IPS-18c (cell line): ENCODE measurements around the gene MOG.
"Not testable (repeated sequence)": the region's sequence is repeated elsewhere in the genome, so short reads cannot be mapped to it uniquely, and the experiment has no call there.

ENCODE experiments used
- H3K4me3 ChIP-seq: 2 replicates; pipeline ENCODE4 v1.7.0; 2013; ENCODE audit warnings: low read depth, mild to moderate bottlenecking, low read length, moderate library complexity; ENCODE audit not compliant: insufficient read depth
- H3K9me3 ChIP-seq: one replicate; pipeline ENCODE4 v1.6.1; 2013; ENCODE audit warnings: mild to moderate bottlenecking, low read length, moderate library complexity; ENCODE audit not compliant: control insufficient read depth, insufficient read depth

The MOG gene

GRCh38 chr6:29663300-29664042, 6.6 kb downstream of the MOG start:
- H3K9me3 ChIP-seq: no peaks in the 10 kb centered on the region
- H3K4me3 ChIP-seq: no peak overlapping the region

DNA sequence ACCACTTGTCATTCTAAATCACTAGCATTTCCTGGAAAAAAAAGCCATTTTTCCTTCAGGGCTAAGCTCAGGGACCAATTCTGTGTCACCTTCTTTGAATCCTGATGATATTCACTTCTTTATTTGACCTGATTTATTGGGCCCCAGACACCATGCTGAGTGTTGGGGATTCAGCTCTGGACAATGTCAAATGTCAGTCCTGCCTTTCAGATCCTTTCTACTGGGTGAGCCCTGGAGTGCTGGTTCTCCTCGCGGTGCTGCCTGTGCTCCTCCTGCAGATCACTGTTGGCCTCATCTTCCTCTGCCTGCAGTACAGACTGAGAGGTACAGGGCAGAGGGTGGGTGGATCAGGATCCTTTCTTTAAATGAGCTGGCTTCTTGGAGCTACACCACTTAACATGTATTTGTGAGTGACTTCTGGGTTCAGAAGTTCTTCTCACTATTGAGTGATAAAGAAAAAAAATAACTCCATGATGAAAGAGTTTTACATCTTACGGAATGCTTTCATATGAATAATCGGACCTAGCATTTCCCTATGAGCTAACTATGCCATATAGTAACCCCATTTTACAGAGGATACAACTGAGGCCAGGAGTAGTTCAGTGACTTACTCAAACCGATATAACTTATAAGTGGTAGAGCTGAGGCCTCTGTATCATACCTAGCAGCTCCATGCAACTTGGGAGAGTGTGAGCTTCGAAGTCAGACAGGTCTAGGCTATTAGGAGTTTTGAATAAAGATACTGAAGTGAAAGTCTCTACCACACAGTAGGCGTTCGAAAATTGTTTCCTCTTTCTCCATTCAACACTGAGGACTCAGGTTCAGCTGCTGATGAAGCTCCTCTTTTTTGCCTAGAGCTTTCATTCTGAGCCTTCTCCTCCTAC, 9.3 kb downstream of the MOG start:
- Histone ChIP-seq H3K4me3 (no peak overlapping the region; the same call in 1 of the 2 replicates), H3K9me3 (no peaks in the 10 kb centered on the region)

DNA sequence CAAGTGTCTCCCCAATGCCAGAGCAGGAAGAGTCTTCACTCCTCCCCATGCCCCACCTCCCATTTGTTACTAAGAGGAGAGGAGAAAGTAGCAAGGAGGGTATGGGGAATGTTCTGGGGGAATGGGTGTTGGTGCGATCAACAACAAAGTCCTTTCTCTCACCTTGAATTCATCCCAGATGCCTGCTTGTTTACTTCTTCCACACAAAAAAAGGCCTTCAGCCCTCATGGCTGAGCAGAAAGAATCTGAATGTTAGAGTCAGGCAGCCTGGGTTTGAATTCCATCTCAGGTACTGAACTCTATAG, 9.9 kb downstream of the MOG start:
- no peak overlapping the region; the same call in 1 of the 2 replicates for H3K4me3 ChIP-seq
- no peaks in the 10 kb centered on the region for H3K9me3 ChIP-seq

DNA sequence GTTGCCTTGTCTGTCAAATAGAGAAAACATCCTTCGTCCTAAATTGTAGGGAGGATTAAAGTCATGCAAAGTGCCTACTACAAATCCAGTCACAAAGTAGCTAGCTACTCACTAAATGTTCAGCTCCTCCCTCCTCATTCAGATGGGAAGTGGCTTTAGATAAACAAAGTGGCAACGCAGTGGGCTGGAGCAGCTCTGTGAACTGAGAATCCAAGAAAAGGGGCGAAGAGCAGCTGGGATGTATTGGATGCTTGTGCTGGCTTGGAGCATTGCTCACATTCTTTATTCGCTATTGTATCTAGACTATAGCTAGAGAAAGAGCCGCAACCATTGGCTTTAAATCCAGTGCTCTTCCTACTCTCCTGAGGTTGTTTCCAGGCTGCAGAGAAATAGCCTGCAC, 10.3 kb downstream of the MOG start:
- Histone ChIP-seq H3K9me3 (no peaks in the 10 kb centered on the region), H3K4me3 (no peak overlapping the region; the same call in 1 of the 2 replicates)

DNA sequence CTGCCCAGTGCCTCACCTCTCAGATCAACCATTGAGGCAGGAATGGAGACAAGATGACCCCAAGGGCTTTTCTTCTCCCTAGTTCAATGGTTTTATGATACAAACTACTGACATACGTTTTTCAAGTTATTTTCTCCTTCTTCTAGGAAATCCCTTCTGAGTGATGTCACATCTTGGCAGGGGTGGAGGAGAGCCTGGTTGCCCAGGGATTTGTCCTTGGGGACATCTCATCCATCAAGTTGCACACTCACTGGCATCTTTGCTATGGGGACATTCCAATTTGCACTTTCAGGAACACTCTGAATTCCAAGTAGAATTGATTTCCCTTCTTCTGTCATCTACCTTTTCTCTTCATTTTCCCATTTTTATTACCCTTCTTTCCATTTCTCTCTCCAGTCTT, 14.1 kb downstream of the MOG start:
- Histone ChIP-seq H3K9me3 (no peaks in the 10 kb centered on the region), H3K4me3 (no peak overlapping the region)

- not testable (repeated sequence) for H3K4me3 ChIP-seq, H3K9me3 ChIP-seq
Measured at GRCh38 chr6:29672116-29672515, 15.2 kb downstream of the MOG start.

- no peak overlapping the region for H3K4me3 ChIP-seq
- no peaks in the 10 kb centered on the region for H3K9me3 ChIP-seq
Measured at GRCh38 chr6:29673161-29673560, 16.3 kb downstream of the MOG start.

GRCh38 chr6:29674008-29674407, 17.1 kb downstream of the MOG start:
- Histone ChIP-seq H3K4me3 (no peak overlapping the region), H3K9me3 (no peaks in the 10 kb centered on the region)

DNA sequence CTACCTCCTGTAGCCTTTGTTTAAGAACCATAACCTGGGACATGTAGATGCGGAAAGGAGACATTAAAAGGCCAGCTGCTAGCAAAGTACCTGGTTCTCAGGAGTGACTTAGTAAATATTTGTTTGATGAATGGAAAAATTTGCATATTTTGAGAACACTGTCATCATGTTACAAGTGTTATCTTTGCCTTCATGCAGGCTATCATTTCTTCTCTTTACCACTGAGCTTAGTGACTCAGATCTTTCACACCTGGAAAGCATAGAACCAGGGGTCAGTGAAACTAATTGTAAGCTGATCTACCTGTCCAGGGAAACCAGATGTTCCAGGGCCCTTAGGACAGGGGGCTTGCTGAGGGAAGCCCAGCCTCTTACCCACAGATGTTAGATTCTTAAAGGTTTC, 18.7 kb downstream of the MOG start:
- Histone ChIP-seq H3K4me3 (no peak overlapping the region), H3K9me3 (no peaks in the 10 kb centered on the region)

GRCh38 chr6:29676981-29677601, 20.2 kb downstream of the MOG start:
- H3K9me3 ChIP-seq: no peaks in the 10 kb centered on the region
- no peak overlapping the region for H3K4me3 ChIP-seq

DNA sequence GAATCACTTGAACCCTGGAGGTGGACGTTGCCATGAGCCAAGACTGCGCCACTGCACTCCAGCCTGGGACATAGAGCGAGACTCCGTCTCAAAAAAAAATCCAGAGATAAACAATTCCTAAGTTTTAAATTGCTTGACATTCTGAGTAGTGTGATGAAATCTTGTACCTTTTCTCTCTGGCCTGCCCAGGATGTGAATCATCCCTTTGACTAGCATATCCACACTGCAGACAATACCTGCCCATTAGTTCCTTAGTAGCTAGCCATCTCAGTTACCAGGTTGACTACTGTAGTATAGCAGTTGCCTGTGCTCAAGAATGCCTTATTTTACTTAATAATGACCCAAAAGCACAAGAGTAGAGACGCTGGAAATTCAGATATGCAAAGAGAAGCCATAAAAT, 21.2 kb downstream of the MOG start:
- no peak overlapping the region for H3K4me3 ChIP-seq
- H3K9me3 ChIP-seq: no peaks in the 10 kb centered on the region

DNA sequence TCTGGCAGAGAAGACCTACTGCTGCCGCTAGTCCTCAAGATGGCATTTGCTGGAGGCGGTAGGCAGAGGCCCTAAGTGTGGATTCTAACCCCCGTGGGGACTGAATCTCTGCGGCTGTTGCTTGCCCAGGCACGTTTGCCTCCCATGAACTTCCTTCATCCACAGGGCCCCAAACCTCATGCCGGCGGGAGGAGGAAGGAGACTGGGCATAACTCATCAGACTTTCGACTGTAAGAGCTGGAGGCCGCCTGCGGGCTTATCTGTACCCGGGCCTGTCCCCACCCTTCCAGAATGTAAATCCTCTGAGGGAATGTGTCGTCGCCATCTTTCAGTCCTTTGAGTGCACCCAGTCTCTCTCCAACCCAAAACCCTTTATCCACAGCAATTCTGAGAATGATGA, 23.1 kb downstream of the MOG start:
- Histone ChIP-seq H3K9me3 (no peaks in the 10 kb centered on the region), H3K4me3 (no peak overlapping the region)

GRCh38 chr6:29680416-29680815, 23.5 kb downstream of the MOG start:
- no peak overlapping the region for H3K4me3 ChIP-seq

DNA sequence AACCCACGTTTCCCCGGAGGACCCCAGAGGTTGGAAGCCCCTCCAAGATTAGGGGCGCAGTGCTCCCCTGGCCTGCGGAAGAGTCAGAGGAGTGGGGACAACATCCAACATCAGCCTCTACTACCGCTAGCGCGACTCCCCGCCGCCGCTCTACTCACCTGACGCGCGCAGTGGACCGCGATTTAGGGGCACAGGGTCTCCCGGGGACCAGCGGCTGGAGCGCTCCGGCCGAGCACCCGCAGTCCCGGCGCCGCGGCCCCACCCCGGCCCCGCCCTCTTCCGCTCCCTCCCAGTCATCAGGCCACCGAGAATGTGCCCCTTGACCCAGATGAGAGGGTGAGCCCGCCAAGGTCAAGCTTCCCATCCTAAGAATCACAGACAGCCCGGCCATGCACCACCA, 24.0 kb downstream of the MOG start, which contains the start of gene ZFP57:
ZFP57 (minus strand) TSS at position 249 of the 400 bp plus-strand sequence. CDS start 4,149 bp downstream, outside the sequence.
- Histone ChIP-seq H3K9me3 (no peaks in the 10 kb centered on the region), H3K4me3 (no peak within 1 kb of the TSS)

More at GRCh38 chr6:29680416-29680815, 23.5 kb downstream of the MOG start:
- no peaks in the 10 kb centered on the region for H3K9me3 ChIP-seq

- no peaks in the 10 kb centered on the region for H3K9me3 ChIP-seq
Measured at GRCh38 chr6:29681811-29682210, 24.9 kb downstream of the MOG start.

DNA sequence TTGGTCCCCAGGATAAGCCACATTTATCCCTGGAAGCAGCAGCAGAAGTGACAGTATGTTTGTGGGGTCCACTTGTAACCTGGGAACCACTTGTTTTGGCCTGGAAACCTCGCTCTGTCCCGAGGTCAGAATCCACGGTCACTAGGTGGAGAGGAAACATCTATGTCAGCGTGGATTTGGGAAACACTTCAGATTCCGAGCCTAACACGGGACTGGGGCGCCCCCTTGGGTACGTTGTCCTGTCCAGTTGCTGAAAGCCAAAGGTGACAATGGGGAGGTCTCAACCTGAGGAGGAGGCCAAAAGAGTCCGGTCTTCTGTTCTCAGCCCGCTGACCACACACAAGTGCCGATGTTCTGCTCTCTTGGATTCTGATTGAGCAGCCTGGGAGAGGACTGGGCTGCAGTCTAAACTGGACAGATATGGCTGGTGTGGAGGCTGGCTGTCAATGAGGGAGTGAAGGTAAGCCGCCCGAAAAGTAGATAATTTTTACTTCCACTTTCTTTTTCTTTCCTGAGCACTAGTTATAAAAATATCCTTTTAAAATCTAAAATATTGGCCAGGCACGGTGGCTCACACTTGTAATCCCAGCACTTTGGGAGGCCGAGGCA, 28.9 kb downstream of the MOG start:
- Histone ChIP-seq H3K4me3 (no peak overlapping the region), H3K9me3 (no peaks in the 10 kb centered on the region)

More at GRCh38 chr6:29681811-29682210, 24.9 kb downstream of the MOG start:
- H3K4me3 ChIP-seq: no peak overlapping the region

- H3K9me3 ChIP-seq: no peaks in the 10 kb centered on the region
- H3K4me3 ChIP-seq: 0 out of 2 replicates have a peak overlapping the region, but pooled peaks have one; percentile 20
Measured at GRCh38 chr6:29694637-29695036, 37.7 kb downstream of the MOG start.
